Measurements from ENCODE around the gene ZNF627.
"Not testable (repeated sequence)": the region's sequence is repeated elsewhere in the genome, so short reads cannot be mapped to it uniquely, and the experiment has no call there.

The ZNF627 gene

DNA sequence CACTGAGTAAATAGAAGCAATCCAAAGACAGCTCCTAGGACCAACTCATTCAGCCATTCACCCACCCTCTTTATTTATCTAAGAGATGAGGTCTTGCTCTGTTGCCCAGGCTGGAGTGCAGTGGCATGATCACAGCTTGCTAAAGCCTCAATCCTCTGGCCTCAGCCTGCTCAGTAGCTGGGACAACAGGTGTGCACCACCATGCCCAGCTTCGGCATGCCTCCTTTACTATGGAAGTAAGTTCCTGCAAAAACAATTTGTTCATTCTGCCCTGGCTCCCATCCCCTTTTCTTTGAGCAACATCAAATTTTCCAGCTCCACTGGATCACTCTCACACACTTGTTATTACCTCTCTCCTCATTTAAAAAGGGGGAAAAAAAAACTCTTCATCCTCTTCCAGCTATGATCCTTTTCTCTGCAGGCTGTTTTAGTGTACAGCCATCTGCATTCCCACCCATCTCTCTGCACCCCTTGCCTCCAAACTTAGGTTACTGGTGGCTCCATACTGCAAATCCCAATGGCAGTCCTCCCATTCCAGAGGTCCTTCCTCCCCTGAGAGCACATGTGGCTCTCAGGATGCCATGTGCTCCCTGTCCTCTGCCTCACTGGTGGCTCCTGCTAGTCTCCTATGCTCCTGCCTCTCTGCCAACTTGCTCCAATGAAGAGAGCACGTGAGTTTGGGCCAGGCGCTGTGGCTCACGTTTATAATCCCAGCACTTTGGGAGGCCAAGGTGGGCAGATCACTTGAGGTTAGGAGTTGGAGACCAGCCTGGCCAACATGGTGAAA is 40.5 kb upstream of the ZNF627 start:
- TF ChIP-seq, protein P1, sequence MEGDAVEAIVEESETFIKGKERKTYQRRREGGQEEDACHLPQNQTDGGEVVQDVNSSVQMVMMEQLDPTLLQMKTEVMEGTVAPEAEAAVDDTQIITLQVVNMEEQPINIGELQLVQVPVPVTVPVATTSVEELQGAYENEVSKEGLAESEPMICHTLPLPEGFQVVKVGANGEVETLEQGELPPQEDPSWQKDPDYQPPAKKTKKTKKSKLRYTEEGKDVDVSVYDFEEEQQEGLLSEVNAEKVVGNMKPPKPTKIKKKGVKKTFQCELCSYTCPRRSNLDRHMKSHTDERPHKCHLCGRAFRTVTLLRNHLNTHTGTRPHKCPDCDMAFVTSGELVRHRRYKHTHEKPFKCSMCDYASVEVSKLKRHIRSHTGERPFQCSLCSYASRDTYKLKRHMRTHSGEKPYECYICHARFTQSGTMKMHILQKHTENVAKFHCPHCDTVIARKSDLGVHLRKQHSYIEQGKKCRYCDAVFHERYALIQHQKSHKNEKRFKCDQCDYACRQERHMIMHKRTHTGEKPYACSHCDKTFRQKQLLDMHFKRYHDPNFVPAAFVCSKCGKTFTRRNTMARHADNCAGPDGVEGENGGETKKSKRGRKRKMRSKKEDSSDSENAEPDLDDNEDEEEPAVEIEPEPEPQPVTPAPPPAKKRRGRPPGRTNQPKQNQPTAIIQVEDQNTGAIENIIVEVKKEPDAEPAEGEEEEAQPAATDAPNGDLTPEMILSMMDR (IDR thresholded peaks at IDR 0.05; ENCODE audit: poor library complexity, severe bottlenecking) = no peak
- DNase-seq (ENCODE audit: low spot score) (no peak), ATAC-seq (ENCODE audit: low read depth) (no peak)
- H3K9me3 ChIP-seq (ENCODE audit: severe bottlenecking) = no peaks in the 10 kb centered on the region
- H3K4me1 ChIP-seq (ENCODE audit: insufficient read depth, poor library complexity, severe bottlenecking) = peaks cover 4% of the 10 kb centered on the region
- H3K36me3 ChIP-seq (ENCODE audit: low read depth) = peaks cover 15% of the 10 kb centered on the region
- no peak overlapping the region for H3K27ac ChIP-seq (ENCODE audit: poor library complexity, severe bottlenecking)
- no peaks in the 10 kb centered on the region for H3K27me3 ChIP-seq (ENCODE audit: insufficient read depth, poor library complexity, severe bottlenecking)
- H3K4me3 ChIP-seq (ENCODE audit: severe bottlenecking) = no peak overlapping the region

DNA sequence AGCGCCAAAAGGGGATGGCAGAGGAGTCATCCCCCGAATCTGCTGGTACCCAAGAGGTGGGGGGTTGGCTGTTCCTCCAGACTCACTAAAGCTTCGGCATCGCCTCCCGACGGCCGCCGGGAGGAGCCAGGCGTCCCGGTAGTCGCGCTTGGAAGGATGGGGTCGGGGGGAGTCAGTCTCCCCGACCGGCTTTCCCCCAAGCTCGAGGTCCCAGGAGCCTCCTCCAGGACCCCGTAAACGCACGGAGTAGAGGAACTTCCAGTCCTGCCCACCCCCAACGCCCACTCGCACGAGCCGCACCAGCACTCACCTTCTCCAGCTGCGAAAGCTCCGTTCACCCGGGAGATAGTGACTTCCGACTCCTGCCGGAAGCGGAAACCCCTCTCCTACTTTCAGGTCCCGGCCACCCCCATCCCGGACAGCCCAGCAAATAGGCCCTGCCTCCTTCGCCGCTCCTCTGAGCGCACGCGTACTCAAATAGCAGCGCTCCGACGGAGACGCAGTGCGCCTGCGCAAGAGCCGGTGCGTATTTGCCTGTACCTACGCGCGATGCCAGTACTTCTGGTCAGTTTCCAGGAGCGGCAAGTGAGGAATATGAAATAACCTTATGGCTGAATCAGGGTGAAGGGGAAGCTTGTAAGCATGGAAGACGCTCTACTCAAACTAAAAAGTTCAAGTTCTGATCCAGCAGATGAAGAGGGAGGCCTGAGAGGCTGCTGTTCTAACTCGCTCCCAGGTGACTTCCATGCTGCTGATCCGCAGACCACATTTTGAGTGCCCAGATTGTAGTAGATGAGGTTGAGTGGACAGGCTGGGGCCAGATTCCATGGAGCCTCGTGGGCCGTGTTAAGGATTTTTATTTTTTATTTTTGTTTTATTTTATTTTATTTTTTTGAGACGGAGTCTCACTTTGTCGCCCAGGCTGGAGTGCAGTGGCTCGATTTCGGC is 38.1 kb upstream of the ZNF627 start, which contains the start of gene ELOF1:
TSS of gene ELOF1 (minus strand) at position 350 of the 948 bp plus-strand sequence. CDS start 4,883 bp downstream, outside the sequence.
- H3K4me1 ChIP-seq (ENCODE audit: insufficient read depth, poor library complexity, severe bottlenecking) = peaks cover 4% of the 10 kb centered on the region
- H3K36me3 ChIP-seq (ENCODE audit: low read depth) = peaks cover 3% of the 10 kb centered on the region; the same call in 1 of the 2 replicates
- H3K9me3 ChIP-seq (ENCODE audit: severe bottlenecking) = no peaks in the 10 kb centered on the region
- TF ChIP-seq, protein P1 (IDR thresholded peaks at IDR 0.05; ENCODE audit: poor library complexity, severe bottlenecking) = peak; percentile 17
- peak; percentile 99 for DNase-seq (ENCODE audit: low spot score)
- H3K27me3 ChIP-seq (ENCODE audit: insufficient read depth, poor library complexity, severe bottlenecking) = no peaks in the 10 kb centered on the region
- peak within 1 kb of the TSS; percentile 22 for H3K27ac ChIP-seq (ENCODE audit: poor library complexity, severe bottlenecking)
- peak; percentile 98 for ATAC-seq (ENCODE audit: low read depth)
- peak within 1 kb of the TSS; percentile 59 for H3K4me3 ChIP-seq (ENCODE audit: severe bottlenecking)

DNA sequence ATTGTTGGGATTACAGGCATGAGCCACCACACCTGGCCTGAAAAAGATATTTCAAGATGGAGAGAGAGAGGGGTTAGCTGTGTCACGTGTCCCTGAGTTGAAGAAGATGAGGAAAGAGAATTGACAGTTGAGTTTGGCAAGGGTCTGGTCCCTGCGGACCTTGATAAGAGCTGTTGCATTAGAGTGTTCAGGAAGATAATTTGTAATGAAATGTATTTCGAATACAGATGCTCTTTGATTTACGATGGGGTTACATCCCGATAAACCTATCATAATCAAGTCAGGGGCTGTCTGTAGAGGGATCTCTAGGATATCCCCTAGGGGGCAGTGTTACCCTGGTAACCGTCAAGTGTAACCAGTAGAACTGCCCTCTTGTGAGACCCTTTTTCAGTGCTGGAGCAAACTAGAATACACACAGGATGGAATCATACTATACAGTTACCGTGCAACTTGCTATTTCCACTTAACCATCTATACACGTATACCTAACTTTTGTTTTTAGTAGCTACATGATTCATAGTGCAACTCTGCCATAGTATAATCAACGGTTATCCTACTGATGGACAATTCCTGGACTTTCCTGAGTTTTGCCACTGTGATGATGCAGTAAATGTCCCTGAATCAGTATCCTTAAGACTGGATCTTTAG is 36.8 kb upstream of the ZNF627 start:
- no peak for DNase-seq (ENCODE audit: low spot score)
- Histone ChIP-seq H3K27me3 (ENCODE audit: insufficient read depth, poor library complexity, severe bottlenecking) (no peaks in the 10 kb centered on the region), H3K36me3 (ENCODE audit: low read depth) (no peaks in the 10 kb centered on the region; the same call in 1 of the 2 replicates), H3K4me1 (ENCODE audit: insufficient read depth, poor library complexity, severe bottlenecking) (peaks cover 4% of the 10 kb centered on the region), H3K4me3 (ENCODE audit: severe bottlenecking) (peak overlapping the region; percentile 59), H3K9me3 (ENCODE audit: severe bottlenecking) (no peaks in the 10 kb centered on the region), H3K27ac (ENCODE audit: poor library complexity, severe bottlenecking) (no peak overlapping the region)
- TF ChIP-seq, protein P1 (IDR thresholded peaks at IDR 0.05; ENCODE audit: poor library complexity, severe bottlenecking) = peak; percentile 78
- peak; percentile 30; the same call in 1 of the 3 replicates for ATAC-seq (ENCODE audit: low read depth)

DNA sequence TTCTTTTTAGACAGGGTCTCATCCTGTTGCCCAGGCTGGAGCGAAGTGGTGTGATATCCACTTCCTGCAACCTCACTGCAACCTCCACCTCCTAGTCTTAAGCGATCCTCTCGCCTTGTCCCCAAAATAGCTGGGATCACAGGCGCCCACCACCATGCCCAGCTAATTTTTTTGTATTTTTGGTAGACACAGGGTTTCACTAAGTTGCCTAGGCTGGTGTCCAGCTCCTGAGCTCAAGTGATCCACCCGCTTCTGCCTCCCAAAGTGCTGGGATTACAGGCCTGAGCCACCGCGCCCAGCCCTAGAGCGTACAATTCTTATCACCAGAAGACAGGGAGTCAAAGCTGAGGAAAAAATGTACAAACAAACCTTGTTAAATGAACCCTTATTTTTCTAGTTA is 33.8 kb upstream of the ZNF627 start:
- Histone ChIP-seq H3K27me3 (ENCODE audit: insufficient read depth, poor library complexity, severe bottlenecking) (no peaks in the 10 kb centered on the region), H3K36me3 (ENCODE audit: low read depth) (no peaks in the 10 kb centered on the region), H3K9me3 (ENCODE audit: severe bottlenecking) (no peaks in the 10 kb centered on the region), H3K4me3 (ENCODE audit: severe bottlenecking) (no peak overlapping the region), H3K4me1 (ENCODE audit: insufficient read depth, poor library complexity, severe bottlenecking) (peaks cover 4% of the 10 kb centered on the region), H3K27ac (ENCODE audit: poor library complexity, severe bottlenecking) (no peak overlapping the region)
- ATAC-seq (ENCODE audit: low read depth) (no peak), DNase-seq (ENCODE audit: low spot score) (no peak)
- TF ChIP-seq, protein P1 (IDR thresholded peaks at IDR 0.05; ENCODE audit: poor library complexity, severe bottlenecking) = no peak

DNA sequence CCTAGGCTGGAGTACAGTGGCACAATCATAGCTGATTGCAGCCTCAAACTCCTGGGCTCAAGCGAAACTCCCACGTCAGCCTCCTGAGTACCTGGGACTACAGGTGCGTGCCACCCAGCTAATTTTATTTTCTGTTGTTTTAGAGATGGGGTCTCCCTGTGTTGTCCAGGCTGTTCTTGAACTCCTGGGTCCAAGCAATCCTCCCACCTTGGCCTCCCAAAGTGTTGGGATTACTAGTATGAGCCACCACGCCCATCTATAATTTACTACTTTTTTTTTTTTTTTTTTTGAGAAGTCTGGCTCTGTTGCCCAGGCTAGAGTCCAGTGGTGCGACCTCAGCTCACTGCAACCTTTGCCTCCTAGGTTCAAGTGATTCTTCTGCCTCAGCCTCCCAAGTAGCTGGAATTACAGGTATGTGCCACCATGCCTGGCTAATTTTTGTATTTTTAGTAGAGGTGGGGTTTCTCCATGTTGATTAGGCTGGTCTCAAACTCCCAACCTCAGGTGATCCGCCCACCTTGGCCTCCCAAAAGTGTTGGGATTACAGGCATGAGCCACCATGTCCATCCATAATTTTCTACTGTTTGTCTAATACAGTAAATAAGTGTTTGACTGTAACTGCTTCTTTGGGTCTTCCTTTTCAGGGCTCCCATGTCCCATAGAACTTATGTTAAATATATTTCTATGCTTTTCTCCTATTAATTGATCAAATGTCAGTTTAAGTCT is 33.0 kb upstream of the ZNF627 start:
- H3K9me3 ChIP-seq (ENCODE audit: severe bottlenecking); ATAC-seq (ENCODE audit: low read depth); H3K27ac ChIP-seq (ENCODE audit: poor library complexity, severe bottlenecking); H3K4me3 ChIP-seq (ENCODE audit: severe bottlenecking); H3K36me3 ChIP-seq (ENCODE audit: low read depth); DNase-seq (ENCODE audit: low spot score); H3K4me1 ChIP-seq (ENCODE audit: insufficient read depth, poor library complexity, severe bottlenecking); H3K27me3 ChIP-seq (ENCODE audit: insufficient read depth, poor library complexity, severe bottlenecking): not testable (repeated sequence)

DNA sequence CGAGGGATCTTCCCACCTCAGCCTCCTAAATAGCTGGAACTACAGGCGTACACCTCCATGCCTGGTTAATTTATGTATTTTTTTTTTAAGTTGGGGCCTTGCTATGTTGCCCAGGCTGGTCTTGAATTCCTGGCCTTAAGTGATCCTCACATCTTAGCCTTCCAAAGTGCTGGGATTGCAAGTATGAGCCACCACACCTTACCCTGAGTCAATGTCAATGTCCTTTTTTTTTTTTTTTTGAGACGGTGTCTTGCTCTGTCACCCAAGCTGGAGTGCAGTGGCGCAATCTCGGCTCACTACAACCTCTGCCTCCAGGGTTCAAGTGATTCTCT is 31.7 kb upstream of the ZNF627 start:
- not testable (repeated sequence) for H3K27me3 ChIP-seq (ENCODE audit: insufficient read depth, poor library complexity, severe bottlenecking); H3K27ac ChIP-seq (ENCODE audit: poor library complexity, severe bottlenecking); DNase-seq (ENCODE audit: low spot score); H3K9me3 ChIP-seq (ENCODE audit: severe bottlenecking); H3K4me1 ChIP-seq (ENCODE audit: insufficient read depth, poor library complexity, severe bottlenecking); ATAC-seq (ENCODE audit: low read depth); H3K4me3 ChIP-seq (ENCODE audit: severe bottlenecking); H3K36me3 ChIP-seq (ENCODE audit: low read depth)

Data from RWPE2 (cell line).